Measurements from ENCODE around the gene ATP11A.

Gene ATP11A

GRCh38 chr13:112843392-112844111 is 153.7 kb downstream of the ATP11A start:
- Histone ChIP-seq H3K4me3 (ENCODE audit: insufficient read depth, low read depth, low read length, poor library complexity, severe bottlenecking) (no peak overlapping the region), H3K27me3 (replicated peaks; ENCODE audit: control insufficient read depth, insufficient read depth, low read length, poor library complexity, severe bottlenecking) (no peaks in the 10 kb centered on the region), H3K36me3 (ENCODE audit: control insufficient read depth, insufficient read depth, low read length) (peaks cover 35% of the 10 kb centered on the region), H3K9me3 (ENCODE audit: control insufficient read depth, low read length) (no peaks in the 10 kb centered on the region), H3K4me1 (ENCODE audit: control insufficient read depth, insufficient read depth, low read length, poor library complexity, severe bottlenecking) (no peaks in the 10 kb centered on the region), H3K27ac (ENCODE audit: insufficient read depth, low read length, poor library complexity, severe bottlenecking) (no peak overlapping the region)
- DNase-seq, result no peak

GRCh38 chr13:112844411-112844810 is 154.6 kb downstream of the ATP11A start:
- Histone ChIP-seq H3K27ac (ENCODE audit: insufficient read depth, low read length, poor library complexity, severe bottlenecking) (no peak overlapping the region), H3K9me3 (ENCODE audit: control insufficient read depth, low read length) (no peaks in the 10 kb centered on the region), H3K4me1 (ENCODE audit: control insufficient read depth, insufficient read depth, low read length, poor library complexity, severe bottlenecking) (no peaks in the 10 kb centered on the region), H3K36me3 (ENCODE audit: control insufficient read depth, insufficient read depth, low read length) (peaks cover 26% of the 10 kb centered on the region), H3K4me3 (ENCODE audit: insufficient read depth, low read depth, low read length, poor library complexity, severe bottlenecking) (no peak overlapping the region), H3K27me3 (replicated peaks; ENCODE audit: control insufficient read depth, insufficient read depth, low read length, poor library complexity, severe bottlenecking) (no peaks in the 10 kb centered on the region)
- DNase-seq, result no peak

- Histone ChIP-seq H3K4me1 (ENCODE audit: control insufficient read depth, insufficient read depth, low read length, poor library complexity, severe bottlenecking) (no peaks in the 10 kb centered on the region), H3K4me3 (ENCODE audit: insufficient read depth, low read depth, low read length, poor library complexity, severe bottlenecking) (no peak overlapping the region), H3K36me3 (ENCODE audit: control insufficient read depth, insufficient read depth, low read length) (peaks cover 23% of the 10 kb centered on the region), H3K27me3 (replicated peaks; ENCODE audit: control insufficient read depth, insufficient read depth, low read length, poor library complexity, severe bottlenecking) (no peaks in the 10 kb centered on the region), H3K27ac (ENCODE audit: insufficient read depth, low read length, poor library complexity, severe bottlenecking) (no peak overlapping the region), H3K9me3 (ENCODE audit: control insufficient read depth, low read length) (no peaks in the 10 kb centered on the region)
- DNase-seq, result no peak
Measured at GRCh38 chr13:112844879-112845278, 155.0 kb downstream of the ATP11A start.

- DNase-seq, result no peak
- H3K27ac ChIP-seq (ENCODE audit: insufficient read depth, low read length, poor library complexity, severe bottlenecking), result no peak overlapping the region
- H3K36me3 ChIP-seq (ENCODE audit: control insufficient read depth, insufficient read depth, low read length), result peaks cover 24% of the 10 kb centered on the region
- no peaks in the 10 kb centered on the region for H3K4me1 ChIP-seq (ENCODE audit: control insufficient read depth, insufficient read depth, low read length, poor library complexity, severe bottlenecking)
- H3K9me3 ChIP-seq (ENCODE audit: control insufficient read depth, low read length), result no peaks in the 10 kb centered on the region
- H3K4me3 ChIP-seq (ENCODE audit: insufficient read depth, low read depth, low read length, poor library complexity, severe bottlenecking), result no peak overlapping the region
- no peaks in the 10 kb centered on the region for H3K27me3 ChIP-seq (replicated peaks; ENCODE audit: control insufficient read depth, insufficient read depth, low read length, poor library complexity, severe bottlenecking)
Measured at GRCh38 chr13:112845511-112846144, 155.8 kb downstream of the ATP11A start.

GRCh38 chr13:112846411-112847115 is 156.7 kb downstream of the ATP11A start:
- Histone ChIP-seq H3K9me3 (ENCODE audit: control insufficient read depth, low read length) (no peaks in the 10 kb centered on the region), H3K36me3 (ENCODE audit: control insufficient read depth, insufficient read depth, low read length) (peaks cover 26% of the 10 kb centered on the region), H3K27me3 (replicated peaks; ENCODE audit: control insufficient read depth, insufficient read depth, low read length, poor library complexity, severe bottlenecking) (no peaks in the 10 kb centered on the region), H3K27ac (ENCODE audit: insufficient read depth, low read length, poor library complexity, severe bottlenecking) (no peak overlapping the region), H3K4me3 (ENCODE audit: insufficient read depth, low read depth, low read length, poor library complexity, severe bottlenecking) (no peak overlapping the region), H3K4me1 (ENCODE audit: control insufficient read depth, insufficient read depth, low read length, poor library complexity, severe bottlenecking) (no peaks in the 10 kb centered on the region)
- no peak for DNase-seq

- DNase-seq, result no peak
- H3K36me3 ChIP-seq (ENCODE audit: control insufficient read depth, insufficient read depth, low read length), result peaks cover 17% of the 10 kb centered on the region
- H3K9me3 ChIP-seq (ENCODE audit: control insufficient read depth, low read length), result no peaks in the 10 kb centered on the region
- H3K4me1 ChIP-seq (ENCODE audit: control insufficient read depth, insufficient read depth, low read length, poor library complexity, severe bottlenecking), result no peaks in the 10 kb centered on the region
- H3K27ac ChIP-seq (ENCODE audit: insufficient read depth, low read length, poor library complexity, severe bottlenecking), result no peak overlapping the region
- no peaks in the 10 kb centered on the region for H3K27me3 ChIP-seq (replicated peaks; ENCODE audit: control insufficient read depth, insufficient read depth, low read length, poor library complexity, severe bottlenecking)
- no peak overlapping the region for H3K4me3 ChIP-seq (ENCODE audit: insufficient read depth, low read depth, low read length, poor library complexity, severe bottlenecking)
Measured at GRCh38 chr13:112849500-112849899, 159.7 kb downstream of the ATP11A start.

GRCh38 chr13:112850273-112850672 is 160.4 kb downstream of the ATP11A start:
- H3K4me1 ChIP-seq (ENCODE audit: control insufficient read depth, insufficient read depth, low read length, poor library complexity, severe bottlenecking), result no peaks in the 10 kb centered on the region
- H3K4me3 ChIP-seq (ENCODE audit: insufficient read depth, low read depth, low read length, poor library complexity, severe bottlenecking), result no peak overlapping the region
- H3K36me3 ChIP-seq (ENCODE audit: control insufficient read depth, insufficient read depth, low read length), result peaks cover 22% of the 10 kb centered on the region
- H3K27ac ChIP-seq (ENCODE audit: insufficient read depth, low read length, poor library complexity, severe bottlenecking), result no peak overlapping the region
- no peaks in the 10 kb centered on the region for H3K27me3 ChIP-seq (replicated peaks; ENCODE audit: control insufficient read depth, insufficient read depth, low read length, poor library complexity, severe bottlenecking)
- DNase-seq, result no peak
- no peaks in the 10 kb centered on the region for H3K9me3 ChIP-seq (ENCODE audit: control insufficient read depth, low read length)

GRCh38 chr13:112851107-112852038 is 161.5 kb downstream of the ATP11A start:
- Histone ChIP-seq H3K4me1 (ENCODE audit: control insufficient read depth, insufficient read depth, low read length, poor library complexity, severe bottlenecking) (no peaks in the 10 kb centered on the region), H3K9me3 (ENCODE audit: control insufficient read depth, low read length) (no peaks in the 10 kb centered on the region), H3K27me3 (replicated peaks; ENCODE audit: control insufficient read depth, insufficient read depth, low read length, poor library complexity, severe bottlenecking) (no peaks in the 10 kb centered on the region), H3K4me3 (ENCODE audit: insufficient read depth, low read depth, low read length, poor library complexity, severe bottlenecking) (no peak overlapping the region), H3K27ac (ENCODE audit: insufficient read depth, low read length, poor library complexity, severe bottlenecking) (no peak overlapping the region), H3K36me3 (ENCODE audit: control insufficient read depth, insufficient read depth, low read length) (peaks cover 32% of the 10 kb centered on the region)
- no peak for DNase-seq

- H3K4me3 ChIP-seq (ENCODE audit: insufficient read depth, low read depth, low read length, poor library complexity, severe bottlenecking), result no peak overlapping the region
- peaks cover 34% of the 10 kb centered on the region for H3K36me3 ChIP-seq (ENCODE audit: control insufficient read depth, insufficient read depth, low read length)
- H3K4me1 ChIP-seq (ENCODE audit: control insufficient read depth, insufficient read depth, low read length, poor library complexity, severe bottlenecking), result no peaks in the 10 kb centered on the region
- no peaks in the 10 kb centered on the region for H3K9me3 ChIP-seq (ENCODE audit: control insufficient read depth, low read length)
- no peaks in the 10 kb centered on the region for H3K27me3 ChIP-seq (replicated peaks; ENCODE audit: control insufficient read depth, insufficient read depth, low read length, poor library complexity, severe bottlenecking)
- DNase-seq, result no peak
- H3K27ac ChIP-seq (ENCODE audit: insufficient read depth, low read length, poor library complexity, severe bottlenecking), result no peak overlapping the region
Measured at GRCh38 chr13:112852392-112852791, 162.6 kb downstream of the ATP11A start.
